ENCODE results near the gene SPRED2. TPM values are rescaled to one million over a fixed set of nuclear protein-coding genes. Genes with fewer than 3 reads are reported as not detected.

SPRED2 gene
- total RNA-seq, 1 donor from 2014 or later = 18.4 TPM

DNA sequence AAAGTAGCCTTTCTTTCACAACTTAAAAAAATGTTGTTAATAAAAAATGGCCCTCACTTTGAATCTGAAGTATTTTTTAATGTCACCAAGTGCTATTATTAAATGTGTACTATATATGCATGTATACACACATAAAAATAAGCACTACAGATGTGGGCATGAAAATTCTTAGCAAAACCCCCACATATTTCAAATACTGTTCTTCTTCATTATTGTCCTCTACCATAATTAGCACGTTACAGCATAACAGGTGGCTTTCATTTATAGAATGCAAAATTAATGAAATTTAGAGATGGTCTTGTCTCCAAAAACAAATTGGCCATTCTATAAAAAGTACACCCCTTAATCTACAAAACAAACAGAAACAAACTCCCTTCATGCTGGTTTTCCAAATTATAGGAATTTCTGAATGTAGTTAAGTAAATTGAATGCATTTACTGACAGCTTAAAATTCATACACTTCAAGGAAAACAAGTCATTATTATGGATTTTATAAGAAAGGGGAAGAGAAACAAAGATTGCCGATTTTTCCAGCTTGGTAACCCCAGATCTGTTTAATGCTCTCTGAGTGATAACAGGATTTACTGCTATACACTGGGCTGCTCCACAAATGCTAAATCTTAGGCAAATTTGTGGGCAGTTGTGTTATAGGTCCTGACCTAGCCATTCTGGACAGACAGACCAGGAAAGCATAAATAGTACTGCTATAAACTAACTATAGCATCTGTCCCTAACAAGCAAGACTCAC lies 67.2 kb downstream of the SPRED2 start:
- TF ChIP-seq POLR2A (IDR thresholded peaks at IDR 0.05) (no peak), POLR2AphosphoS5 (IDR thresholded peaks at IDR 0.05; ENCODE audit: insufficient read depth in 1 of 2, low read depth in 1 of 2) (no peak)
- TF ChIP-seq, protein P1, sequence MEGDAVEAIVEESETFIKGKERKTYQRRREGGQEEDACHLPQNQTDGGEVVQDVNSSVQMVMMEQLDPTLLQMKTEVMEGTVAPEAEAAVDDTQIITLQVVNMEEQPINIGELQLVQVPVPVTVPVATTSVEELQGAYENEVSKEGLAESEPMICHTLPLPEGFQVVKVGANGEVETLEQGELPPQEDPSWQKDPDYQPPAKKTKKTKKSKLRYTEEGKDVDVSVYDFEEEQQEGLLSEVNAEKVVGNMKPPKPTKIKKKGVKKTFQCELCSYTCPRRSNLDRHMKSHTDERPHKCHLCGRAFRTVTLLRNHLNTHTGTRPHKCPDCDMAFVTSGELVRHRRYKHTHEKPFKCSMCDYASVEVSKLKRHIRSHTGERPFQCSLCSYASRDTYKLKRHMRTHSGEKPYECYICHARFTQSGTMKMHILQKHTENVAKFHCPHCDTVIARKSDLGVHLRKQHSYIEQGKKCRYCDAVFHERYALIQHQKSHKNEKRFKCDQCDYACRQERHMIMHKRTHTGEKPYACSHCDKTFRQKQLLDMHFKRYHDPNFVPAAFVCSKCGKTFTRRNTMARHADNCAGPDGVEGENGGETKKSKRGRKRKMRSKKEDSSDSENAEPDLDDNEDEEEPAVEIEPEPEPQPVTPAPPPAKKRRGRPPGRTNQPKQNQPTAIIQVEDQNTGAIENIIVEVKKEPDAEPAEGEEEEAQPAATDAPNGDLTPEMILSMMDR (IDR thresholded peaks at IDR 0.05) = no peak
- DNase-seq (ENCODE audit: extremely low spot score in 2 of 2) = no peak
- Histone ChIP-seq H3K9me3 (no peaks in the 10 kb centered on the region), H3K27me3 (no peaks in the 10 kb centered on the region), H3K4me1 (peaks cover 56% of the 10 kb centered on the region), H3K36me3 (no peaks in the 10 kb centered on the region), H3K27ac (peak overlapping the region; percentile 65), H3K4me3 (no peak overlapping the region)
- intact Hi-C loops (cut with DNase I) = no loop called here

DNA sequence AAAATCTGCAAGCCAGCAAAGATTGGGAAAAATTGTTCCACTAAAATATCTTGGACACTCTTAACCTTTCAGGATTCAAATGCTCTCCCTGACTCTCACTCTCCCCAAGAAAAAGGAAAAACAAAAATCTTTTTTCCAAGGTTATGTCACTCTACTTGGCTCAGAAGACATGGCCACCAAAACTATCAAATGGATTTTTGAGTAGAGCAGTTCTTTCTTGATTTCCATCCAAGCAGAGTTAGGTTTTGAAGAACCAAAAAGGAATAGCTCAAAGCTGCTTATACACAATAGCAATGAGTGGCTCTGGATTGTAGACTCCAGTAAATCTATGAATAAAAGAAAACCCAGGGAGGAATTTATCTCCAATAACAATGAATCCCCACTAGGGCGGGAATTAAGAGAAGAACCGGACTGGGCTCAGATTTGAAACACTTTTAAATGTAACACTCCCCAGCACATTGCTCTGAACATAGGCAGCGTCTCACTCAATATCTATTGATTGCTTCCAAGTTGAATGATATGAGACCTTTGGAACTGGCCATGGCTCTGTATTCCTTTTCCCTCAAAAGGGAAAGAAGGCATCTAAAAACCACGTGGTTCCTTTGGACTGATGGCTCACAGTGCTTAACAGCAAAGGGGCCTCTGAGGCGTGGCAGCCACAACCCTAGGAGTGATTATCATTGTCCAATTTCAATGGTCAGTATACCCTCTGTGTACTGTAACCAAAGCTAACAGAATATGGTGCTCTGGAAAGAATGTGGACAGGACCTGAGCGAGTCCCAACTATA lies 68.3 kb downstream of the SPRED2 start:
- Histone ChIP-seq H3K27me3 (no peaks in the 10 kb centered on the region), H3K27ac (no peak overlapping the region), H3K36me3 (no peaks in the 10 kb centered on the region)

DNA sequence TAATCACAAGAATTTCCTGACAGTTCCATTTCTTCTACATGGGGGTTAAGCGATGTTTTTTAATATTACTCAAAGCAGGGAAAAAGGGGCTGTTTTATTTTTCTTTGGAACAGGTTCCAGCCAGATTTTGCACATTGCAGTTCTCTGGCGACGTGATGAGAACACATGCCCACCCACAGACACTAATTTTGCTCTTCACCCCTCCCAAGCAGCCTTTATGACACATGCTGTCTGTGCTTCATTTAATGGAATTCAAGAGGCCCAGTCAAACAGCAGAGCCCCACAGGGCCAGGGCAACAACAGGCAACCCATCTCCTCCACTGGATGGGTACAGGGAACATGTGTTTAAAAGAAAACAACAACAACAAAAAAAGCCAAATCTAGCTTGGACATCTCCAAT lies 70.8 kb downstream of the SPRED2 start:
- TF ChIP-seq, protein P1 (IDR thresholded peaks at IDR 0.05) = no peak
- TF ChIP-seq POLR2AphosphoS5 (IDR thresholded peaks at IDR 0.05; ENCODE audit: insufficient read depth in 1 of 2, low read depth in 1 of 2) (no peak), POLR2A (IDR thresholded peaks at IDR 0.05) (no peak)
- Histone ChIP-seq H3K9me3 (no peaks in the 10 kb centered on the region), H3K36me3 (no peaks in the 10 kb centered on the region), H3K4me1 (peaks cover 62% of the 10 kb centered on the region), H3K27me3 (no peaks in the 10 kb centered on the region), H3K4me3 (no peak overlapping the region), H3K27ac (no peak overlapping the region)
- intact Hi-C loops (cut with DNase I) = no loop called here
- no peak for DNase-seq (ENCODE audit: extremely low spot score in 2 of 2)

More for the DNA sequence above, 68.3 kb downstream of the SPRED2 start:
- H3K4me3 ChIP-seq = no peak overlapping the region
- DNase-seq (ENCODE audit: extremely low spot score in 2 of 2) = no peak
- intact Hi-C loops (cut with DNase I) = loop anchor here (1.0 kb wide), 1 partner anchor 28 kb away; no protein-coding TSS in a partner anchor
- peaks cover 67% of the 10 kb centered on the region for H3K4me1 ChIP-seq
- no peak for TF ChIP-seq POLR2AphosphoS5 (IDR thresholded peaks at IDR 0.05; ENCODE audit: insufficient read depth in 1 of 2, low read depth in 1 of 2)
- TF ChIP-seq, protein P1 (IDR thresholded peaks at IDR 0.05) = no peak
- TF ChIP-seq POLR2A (IDR thresholded peaks at IDR 0.05) = no peak
- no peaks in the 10 kb centered on the region for H3K9me3 ChIP-seq

DNA sequence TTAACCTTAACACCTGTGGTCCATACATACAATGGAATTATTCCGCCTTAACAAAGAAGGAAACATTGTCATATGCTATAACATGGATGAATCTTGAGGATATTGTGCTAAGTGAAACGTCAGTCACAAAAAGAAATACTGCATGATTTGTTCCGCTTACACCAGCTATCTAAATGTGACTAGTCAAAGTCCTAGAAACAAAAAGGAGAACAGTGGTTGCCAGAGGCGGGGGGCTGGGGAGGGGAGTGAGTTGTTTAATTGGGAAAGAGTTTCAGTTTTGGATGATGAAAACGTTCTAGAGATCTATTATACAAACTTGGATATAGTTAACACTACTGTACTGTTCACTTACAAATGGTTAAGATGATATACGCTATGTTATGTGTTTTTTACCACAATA lies 72.0 kb downstream of the SPRED2 start:
- no peak for DNase-seq (ENCODE audit: extremely low spot score in 2 of 2)
- Histone ChIP-seq H3K9me3 (no peaks in the 10 kb centered on the region), H3K27ac (no peak overlapping the region), H3K4me1 (peaks cover 55% of the 10 kb centered on the region), H3K36me3 (no peaks in the 10 kb centered on the region), H3K4me3 (no peak overlapping the region), H3K27me3 (no peaks in the 10 kb centered on the region)
- TF ChIP-seq, protein P1 (IDR thresholded peaks at IDR 0.05) = no peak
- intact Hi-C loops (cut with DNase I) = no loop called here

Measured in vagina (tissue), 2 donors.